Activated CD8-positive, alpha-beta T cell treated with anti-CD3 and anti-CD28 coated beads for 36 hours (primary cell): ENCODE measurements around the gene ZNF292. TPM values are rescaled to one million over a fixed set of nuclear protein-coding genes. Genes with fewer than 3 reads are reported as not detected.
A peak's percentile ranks its signal among the peaks of the same experiment; 100 is the strongest.

Source experiments
- ATAC-seq: fragments of 200-7000 bp; cut with Tn5 transposase; one replicate; pipeline ENCODE4 v1.10.0; 2021; ENCODE audit warnings: mild to moderate bottlenecking, moderate library complexity
- CTCF ChIA-PET: fragments of 350-600 bp; sonication (Branson Sonifier 250); formaldehyde crosslinking; loops from one replicate; lab custom pipeline; 2021; ENCODE audit warnings: antibody characterized with exemption; lab: Charles Lee
- POLR2A ChIA-PET: fragments of 350-600 bp; sonication (Branson Sonifier 250); formaldehyde crosslinking; loops from one replicate; lab custom pipeline; 2021; ENCODE audit warnings: antibody characterized with exemption; lab: Charles Lee
- DNase-seq: peaks from one replicate; pipeline ENCODE4 v3.0.0-alpha.2; 2020
- H3K27ac Mint-ChIP-seq: one replicate; pipeline ENCODE4 v1.8.0; 2021; ENCODE audit warnings: mild to moderate bottlenecking, mixed read lengths
- H3K27me3 Mint-ChIP-seq: one replicate; pipeline ENCODE4 v1.8.0; 2021; ENCODE audit warnings: mixed read lengths
- H3K36me3 Mint-ChIP-seq: one replicate; pipeline ENCODE4 v1.8.0; 2021; ENCODE audit warnings: low read depth, mixed read lengths
- H3K4me1 Mint-ChIP-seq: one replicate; pipeline ENCODE4 v1.8.0; 2021; ENCODE audit warnings: low read depth, mixed read lengths
- H3K4me3 Mint-ChIP-seq: one replicate; pipeline ENCODE4 v1.8.0; 2021; ENCODE audit warnings: mild to moderate bottlenecking, moderate library complexity, mixed read lengths
- H3K9me3 Mint-ChIP-seq: one replicate; pipeline ENCODE4 v1.8.0; 2021; ENCODE audit warnings: mixed read lengths
- CTCF ChIP-seq: fragments of 200-600 bp; IDR thresholded peaks from one replicate; pipeline ENCODE4 v1.8.0; 2022; ENCODE audit warnings: antibody characterized with exemption, mild to moderate bottlenecking
- intact Hi-C: fragments of 100-400 bp; cut with micrococcal nuclease; formaldehyde crosslinking; loops from one replicate; pipeline ENCODE4 v1.10.0; 2022
- total RNA-seq, 2 experiments: library from RNA; stranded (reverse); gene quantifications; one replicate each; pipeline ENCODE4 v1.2.3, GENCODE V29; 2021

ZNF292 gene
- total RNA-seq, 2 experiments from 2014 or later, result 76.4 to 78.3 TPM

- ChIA-PET CTCF (no interaction called here), POLR2A (no interaction called here)
- H3K27me3 Mint-ChIP-seq, result no peaks in the 10 kb centered on the region
- TF ChIP-seq CTCF, result no peak
- peak overlapping the region; percentile 8 for H3K27ac Mint-ChIP-seq
- intact Hi-C loops, result no loop called here
- H3K36me3 Mint-ChIP-seq, result peaks cover 62% of the 10 kb centered on the region
- DNase-seq (no peak), ATAC-seq (no peak)
- H3K4me3 Mint-ChIP-seq, result no peak overlapping the region
- peaks cover 12% of the 10 kb centered on the region for H3K9me3 Mint-ChIP-seq
- H3K4me1 Mint-ChIP-seq, result peaks cover 13% of the 10 kb centered on the region
Observed at GRCh38 chr6:87259791-87260190, 104.4 kb downstream of the ZNF292 start.

DNA sequence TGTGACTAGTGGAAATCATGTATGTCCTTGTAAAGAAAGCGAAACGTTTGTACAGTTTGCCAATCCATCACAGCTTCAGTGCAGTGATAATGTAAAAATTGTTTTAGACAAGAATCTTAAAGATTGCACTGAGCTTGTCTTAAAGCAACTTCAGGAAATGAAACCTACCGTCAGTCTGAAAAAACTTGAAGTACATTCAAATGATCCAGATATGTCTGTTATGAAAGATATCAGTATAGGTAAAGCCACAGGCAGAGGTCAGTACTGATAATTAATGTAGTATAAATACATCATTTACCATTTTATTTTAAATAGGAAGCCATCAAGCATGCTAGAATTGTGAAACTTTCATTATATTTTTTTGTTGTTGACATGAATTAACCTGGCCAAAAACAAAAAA is 106.2 kb downstream of the ZNF292 start:
- ChIA-PET CTCF (no interaction called here), POLR2A (no interaction called here)
- Mint-ChIP-seq H3K4me1 (peaks cover 13% of the 10 kb centered on the region), H3K4me3 (no peak overlapping the region), H3K27me3 (no peaks in the 10 kb centered on the region), H3K27ac (no peak overlapping the region), H3K9me3 (peaks cover 12% of the 10 kb centered on the region), H3K36me3 (peaks cover 45% of the 10 kb centered on the region)
- intact Hi-C loops, result no loop called here
- TF ChIP-seq CTCF, result no peak
- DNase-seq (no peak), ATAC-seq (no peak)

- POLR2A ChIA-PET, result no interaction called here
- Mint-ChIP-seq H3K36me3 (peaks cover 16% of the 10 kb centered on the region), H3K27me3 (no peaks in the 10 kb centered on the region), H3K27ac (peak overlapping the region; percentile 8), H3K4me3 (no peak overlapping the region), H3K4me1 (peaks cover 5% of the 10 kb centered on the region), H3K9me3 (peaks cover 7% of the 10 kb centered on the region)
- DNase-seq, result no peak
- no peak for ATAC-seq
- CTCF ChIA-PET, result no interaction called here
- no peak for TF ChIP-seq CTCF
- intact Hi-C loops, result no loop called here
Observed at GRCh38 chr6:87264481-87264880, 109.1 kb downstream of the ZNF292 start.

DNA sequence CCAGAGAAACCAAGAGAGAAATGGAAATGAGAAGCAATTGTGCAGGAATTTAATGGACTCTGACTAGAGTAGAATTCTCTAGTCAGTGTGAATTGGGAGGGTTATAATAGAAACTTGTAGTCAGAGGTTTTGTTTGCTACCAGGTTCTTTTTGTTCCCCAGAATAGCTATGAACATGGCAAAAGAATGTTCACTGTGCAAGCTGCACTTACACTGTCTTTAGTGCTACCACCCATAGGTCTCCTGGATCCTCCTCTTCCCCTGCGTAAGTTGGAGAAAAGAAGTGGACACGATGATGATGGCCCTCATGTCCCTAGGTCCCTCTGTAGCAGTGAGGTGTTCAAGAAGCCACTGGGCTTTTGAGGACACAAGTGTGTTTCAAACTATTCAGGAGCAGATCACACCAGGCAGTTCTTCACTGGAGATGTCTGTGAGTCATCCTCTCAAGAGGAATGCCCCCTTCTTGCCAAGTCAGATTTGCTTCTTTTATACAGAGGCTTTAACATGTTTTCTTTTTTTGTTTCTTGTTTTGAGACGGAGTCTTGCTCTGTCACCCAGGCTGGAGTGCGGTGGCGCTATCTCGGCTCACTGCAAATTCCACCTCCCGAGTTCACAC is 119.4 kb downstream of the ZNF292 start:
- Mint-ChIP-seq H3K4me1 (peaks cover 6% of the 10 kb centered on the region), H3K9me3 (peaks cover 3% of the 10 kb centered on the region), H3K27ac (no peak overlapping the region), H3K36me3 (peaks cover 1% of the 10 kb centered on the region), H3K4me3 (no peak overlapping the region), H3K27me3 (no peaks in the 10 kb centered on the region)
- ChIA-PET POLR2A (no interaction called here), CTCF (interaction anchor here (2.7 kb wide), 1 partner anchor 196 kb away, joined by 8 read pairs; no protein-coding TSS in a partner anchor)
- intact Hi-C loops, result no loop called here
- no peak for TF ChIP-seq CTCF
- DNase-seq (no peak), ATAC-seq (peak; percentile 24)

- Mint-ChIP-seq H3K36me3 (no peaks in the 10 kb centered on the region), H3K27ac (no peak overlapping the region), H3K4me3 (no peak overlapping the region), H3K27me3 (no peaks in the 10 kb centered on the region), H3K9me3 (no peaks in the 10 kb centered on the region), H3K4me1 (peaks cover 7% of the 10 kb centered on the region)
- DNase-seq, result no peak
- intact Hi-C loops, result no loop called here
- POLR2A ChIA-PET, result interaction anchor here (0.6 to 1.3 kb wide), 4 partner anchors 8 to 1662 kb away, joined by 3 to 4 read pairs (median 3); no protein-coding TSS in a partner anchor
- no peak for ATAC-seq
- CTCF ChIA-PET, result interaction anchor here (1.0 to 2.7 kb wide), 3 partner anchors 22 to 198 kb away, joined by 3 to 8 read pairs (median 4); no protein-coding TSS in a partner anchor
- no peak for TF ChIP-seq CTCF
Observed at GRCh38 chr6:87276624-87277023, 121.3 kb downstream of the ZNF292 start.
